Liver (tissue), 9 donors: ENCODE measurements around the gene IQSEC1. TPM values are rescaled to one million over a fixed set of nuclear protein-coding genes. Genes with fewer than 3 reads are reported as not detected.

Experiments used
- DNase-seq: peaks from one replicate; pipeline ENCODE4 v3.0.0-alpha.2; 2017; ENCODE audit warnings: low spot score
- H3K27ac ChIP-seq, 2 donors: one replicate each; pipeline ENCODE4 v1.7.0; 2013; ENCODE audit warnings: inconsistent platforms in 2 of 2, low read length in 2 of 2, control low read depth in 1 of 2, low read depth in 1 of 2, mild to moderate bottlenecking in 1 of 2
- H3K27me3 ChIP-seq, 4 donors: one replicate each; pipeline versions ENCODE4 v1.6.1 to v1.7.0; 2013; ENCODE audit warnings: low read length in 3 of 4, inconsistent platforms in 1 of 4, mild to moderate bottlenecking in 1 of 4, moderate library complexity in 1 of 4; ENCODE audit not compliant: control insufficient read depth in 4 of 4, insufficient read depth in 4 of 4
- H3K36me3 ChIP-seq, 4 donors: one replicate each; pipeline versions ENCODE4 v1.6.1 to v1.7.0; 2013; ENCODE audit warnings: low read length in 3 of 4, mild to moderate bottlenecking in 3 of 4, low read depth in 1 of 4, moderate library complexity in 1 of 4; ENCODE audit not compliant: control insufficient read depth in 4 of 4, insufficient read depth in 3 of 4
- H3K4me1 ChIP-seq, 4 donors: one replicate each; pipeline versions ENCODE4 v1.6.1 to v1.7.0; 2013; ENCODE audit warnings: low read length in 3 of 4, mild to moderate bottlenecking in 3 of 4, moderate library complexity in 1 of 4; ENCODE audit not compliant: control insufficient read depth in 4 of 4, insufficient read depth in 4 of 4
- H3K4me3 ChIP-seq, 3 donors: one replicate each; pipeline versions ENCODE4 v1.6.1 to v1.7.0; 2013; ENCODE audit warnings: low read length in 3 of 3, control low read depth in 1 of 3, low read depth in 1 of 3, mild to moderate bottlenecking in 1 of 3
- H3K9ac ChIP-seq, 2 donors: one replicate each; pipeline ENCODE4 v1.7.0; 2013; ENCODE audit warnings: low read length in 2 of 2, mild to moderate bottlenecking in 2 of 2, moderate library complexity in 2 of 2, control low read depth in 1 of 2, low read depth in 1 of 2
- H3K9me3 ChIP-seq, 4 donors: one replicate each; pipeline versions ENCODE4 v1.6.1 to v1.7.0; 2013; ENCODE audit warnings: low read length in 3 of 4; ENCODE audit not compliant: control insufficient read depth in 4 of 4
- FOXA1 ChIP-seq: IDR thresholded peaks from 2 replicates; pipeline ENCODE4 v1.6.1; 2016; ENCODE audit warnings: antibody characterized with exemption
- FOXA2 ChIP-seq: IDR thresholded peaks from 2 replicates; pipeline ENCODE4 v1.6.1; 2016; ENCODE audit warnings: antibody characterized with exemption
- GABPA ChIP-seq, 2 donors: IDR thresholded peaks in 1 of 2; conservative IDR thresholded peaks in 1 of 2; 2 replicates each; pipeline ENCODE4 v1.6.1; 2016; ENCODE audit warnings: antibody characterized with exemption in 2 of 2, mild to moderate bottlenecking in 1 of 2, moderate library complexity in 1 of 2
- HNF4A ChIP-seq, 2 donors: conservative IDR thresholded peaks; 2 replicates each; pipeline ENCODE4 v1.6.1; 2016; ENCODE audit warnings: antibody characterized with exemption in 2 of 2, mild to moderate bottlenecking in 2 of 2
- HNF4G ChIP-seq: IDR thresholded peaks from 2 replicates; pipeline ENCODE4 v1.6.1; 2016; ENCODE audit warnings: antibody characterized with exemption
- JUND ChIP-seq, 2 donors: IDR thresholded peaks; 2 replicates each; pipeline ENCODE4 v1.6.1; 2016; ENCODE audit warnings: antibody characterized with exemption in 2 of 2
- MAX ChIP-seq: IDR thresholded peaks from 2 replicates; pipeline ENCODE4 v1.6.1; 2016; ENCODE audit warnings: antibody characterized with exemption
- NR2F2 ChIP-seq: IDR thresholded peaks from 2 replicates; pipeline ENCODE4 v1.6.1; 2016; ENCODE audit warnings: antibody characterized with exemption
- REST ChIP-seq: IDR thresholded peaks from 2 replicates; pipeline ENCODE4 v1.6.1; 2016; ENCODE audit warnings: antibody characterized with exemption, mild to moderate bottlenecking
- RXRA ChIP-seq, 2 donors: IDR thresholded peaks; 2 replicates each; pipeline ENCODE4 v1.6.1; 2017 to 2018; ENCODE audit warnings: antibody characterized with exemption in 2 of 2, mild to moderate bottlenecking in 1 of 2
- SP1 ChIP-seq: IDR thresholded peaks from 2 replicates; pipeline ENCODE4 v1.6.1; 2018; ENCODE audit warnings: antibody characterized with exemption, mild to moderate bottlenecking
- TAF1 ChIP-seq: conservative IDR thresholded peaks from 2 replicates; pipeline ENCODE4 v1.6.1; 2016; ENCODE audit warnings: antibody characterized with exemption, mild to moderate bottlenecking
- YY1 ChIP-seq: IDR thresholded peaks from 2 replicates; pipeline ENCODE4 v1.6.1; 2016; ENCODE audit warnings: antibody characterized with exemption, mild to moderate bottlenecking
- ZBTB33 ChIP-seq: IDR thresholded peaks from 2 replicates; pipeline ENCODE4 v1.6.1; 2016; ENCODE audit warnings: antibody characterized with exemption
- WGBS: extraction: QIAGEN DNeasy Blood & Tissue Kit; methylation state at CpG from one replicate; pipeline ENCODE4 v1.1.7; 2013; 5-methylcytosine and 5-hydroxymethylcytosine counted together
- polyA plus RNA-seq, 2 donors: library from polyadenylated mRNA; stranded (reverse) in 1 of 2; unstranded in 1 of 2; fragments of 200-250 nt in 1 of 2; fragments of >200 nt in 1 of 2; fragmentation: Nextera tagmentation in 1 of 2; extraction: Ambion mirVana in 1 of 2; gene quantifications; one replicate each; pipeline versions ENCODE4 v1.2.1 to v1.2.3, GENCODE V29; 2013 to 2015
- total RNA-seq, 2 donors: library from RNA; depleted of rRNA; stranded (reverse); fragments of >200 nt; gene quantifications; one replicate each; pipeline ENCODE4 v1.2.3, GENCODE V29; 2014
- TF ChIP-seq, protein P1 (sequence below): IDR thresholded peaks from 2 replicates; pipeline ENCODE4 v1.6.1; 2016; ENCODE audit warnings: antibody characterized with exemption
- TF ChIP-seq, protein P2 (sequence below): fragments of 150-350 bp; IDR thresholded peaks from 2 replicates; pipeline ENCODE4 v1.5.1; 2017; ENCODE audit warnings: improper control_type of control experiment, low read depth, low read length; ENCODE audit not compliant: missing input control
- donor health status: healthy.
- donor health status: healthy.
- donor health status: healthy.
- donor health status: healthy.
- donor health status: healthy.

IQSEC1 gene
- total and polyA plus RNA-seq, 4 donors = 12.7 to 56.0 (median 36.2) TPM

- Histone ChIP-seq H3K36me3 (peaks cover 3 to 36% (median 28%) of the 10 kb centered on the region in 4 donors), H3K9me3 (no peaks in the 10 kb centered on the region), H3K27me3 (no peaks in the 10 kb centered on the region), H3K4me3 (no peak overlapping the region), H3K4me1 (peaks cover 0 to 20% (median 3%) of the 10 kb centered on the region in 4 donors), H3K27ac (no peak overlapping the region), H3K9ac (no peak overlapping the region)
- WGBS = 81% methylated on average over 6 of the region's 6 CpGs
- TF ChIP-seq SP1 (no peak), YY1 (no peak), JUND (IDR thresholded peaks at IDR 0.05) (no peak), FOXA2 (no peak), FOXA1 (no peak), MAX (no peak), TAF1 (no peak), RXRA (IDR thresholded peaks at IDR 0.05) (no peak)
- TF ChIP-seq, protein P1, sequence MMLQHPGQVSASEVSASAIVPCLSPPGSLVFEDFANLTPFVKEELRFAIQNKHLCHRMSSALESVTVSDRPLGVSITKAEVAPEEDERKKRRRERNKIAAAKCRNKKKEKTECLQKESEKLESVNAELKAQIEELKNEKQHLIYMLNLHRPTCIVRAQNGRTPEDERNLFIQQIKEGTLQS = no peak
- no peak for DNase-seq
Measured at GRCh38 chr3:12929801-12930200, 143.4 kb downstream of the IQSEC1 start.

- peaks cover 3 to 58% (median 29%) of the 10 kb centered on the region in 4 donors for H3K36me3 ChIP-seq
Measured at GRCh38 chr3:12926660-12927059, 146.6 kb downstream of the IQSEC1 start.

DNA sequence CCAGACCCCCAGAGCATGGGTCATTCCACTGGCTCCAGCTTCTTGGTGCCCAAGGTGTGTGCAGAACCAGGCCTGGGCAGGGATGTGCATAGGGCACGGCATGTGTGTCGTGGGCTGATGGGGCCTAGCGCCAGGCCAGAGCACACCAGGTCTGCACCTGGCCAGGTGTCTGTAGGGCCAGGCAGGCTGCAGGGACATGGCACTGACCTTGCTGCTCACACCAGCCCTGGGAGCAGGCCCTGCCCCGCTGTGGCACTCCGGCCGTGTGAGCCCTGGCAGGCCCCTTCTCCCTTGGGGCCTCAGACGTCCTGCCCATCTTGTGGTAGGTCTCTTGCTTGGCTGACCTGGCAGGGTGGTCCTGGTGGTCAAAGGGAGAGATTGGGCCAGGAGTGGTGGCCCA lies 147.6 kb downstream of the IQSEC1 start:
- Histone ChIP-seq H3K27ac (no peak overlapping the region), H3K9ac (no peak overlapping the region), H3K9me3 (no peaks in the 10 kb centered on the region), H3K4me1 (peaks cover 0 to 4% (median 0%) of the 10 kb centered on the region in 4 donors), H3K36me3 (peaks cover 0 to 63% (median 32%) of the 10 kb centered on the region in 4 donors), H3K27me3 (no peaks in the 10 kb centered on the region), H3K4me3 (no peak overlapping the region)
- 92% methylated on average over 7 of the region's 7 CpGs for WGBS
- TF ChIP-seq YY1 = no peak
- DNase-seq = no peak

More at GRCh38 chr3:12926660-12927059, 146.6 kb downstream of the IQSEC1 start:
- H3K4me3 ChIP-seq = no peak overlapping the region
- no peaks in the 10 kb centered on the region for H3K9me3 ChIP-seq
- H3K27ac ChIP-seq = no peak overlapping the region
- no peak for DNase-seq
- TF ChIP-seq RXRA (IDR thresholded peaks at IDR 0.05) = no peak
- TF ChIP-seq TAF1 = no peak
- H3K9ac ChIP-seq = no peak overlapping the region
- no peaks in the 10 kb centered on the region for H3K27me3 ChIP-seq
- WGBS = 93% methylated on average over 7 of the region's 7 CpGs
- peaks cover 0 to 7% (median 0%) of the 10 kb centered on the region in 4 donors for H3K4me1 ChIP-seq

DNA sequence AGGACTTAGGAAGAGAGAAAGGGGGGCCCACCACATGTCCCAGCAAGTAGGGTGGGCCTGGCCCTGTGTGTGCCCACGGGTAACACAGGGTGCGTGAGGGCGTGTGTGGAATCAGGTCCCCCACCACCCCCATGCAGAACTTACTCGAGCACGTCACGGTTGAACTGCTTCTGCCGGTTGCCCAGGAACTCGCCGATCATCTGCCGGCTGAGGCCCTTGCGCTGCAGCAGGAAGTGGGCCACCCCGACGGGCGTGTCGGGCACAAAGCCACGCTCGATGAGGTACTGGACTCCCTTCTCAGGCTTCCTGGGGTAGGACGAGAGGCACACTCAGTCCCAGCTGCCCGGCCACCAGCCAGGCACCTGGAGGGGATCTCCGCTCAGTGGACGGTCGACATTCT lies 148.8 kb downstream of the IQSEC1 start:
- 83% methylated on average over 22 of the region's 22 CpGs for WGBS
- H3K4me1 ChIP-seq = peaks cover 0 to 2% (median 0%) of the 10 kb centered on the region in 4 donors
- DNase-seq = no peak
- TF ChIP-seq JUND (IDR thresholded peaks at IDR 0.05) (no peak), GABPA (IDR thresholded peaks at IDR 0.05 in 1 of 2, conservative IDR thresholded peaks at IDR 0.05 in 1 of 2) (no peak), REST (no peak), TAF1 (no peak), ZBTB33 (no peak), NR2F2 (no peak), MAX (no peak), YY1 (no peak), HNF4A (conservative IDR thresholded peaks at IDR 0.05) (no peak), FOXA1 (no peak), HNF4G (no peak)
- TF ChIP-seq, protein P2, sequence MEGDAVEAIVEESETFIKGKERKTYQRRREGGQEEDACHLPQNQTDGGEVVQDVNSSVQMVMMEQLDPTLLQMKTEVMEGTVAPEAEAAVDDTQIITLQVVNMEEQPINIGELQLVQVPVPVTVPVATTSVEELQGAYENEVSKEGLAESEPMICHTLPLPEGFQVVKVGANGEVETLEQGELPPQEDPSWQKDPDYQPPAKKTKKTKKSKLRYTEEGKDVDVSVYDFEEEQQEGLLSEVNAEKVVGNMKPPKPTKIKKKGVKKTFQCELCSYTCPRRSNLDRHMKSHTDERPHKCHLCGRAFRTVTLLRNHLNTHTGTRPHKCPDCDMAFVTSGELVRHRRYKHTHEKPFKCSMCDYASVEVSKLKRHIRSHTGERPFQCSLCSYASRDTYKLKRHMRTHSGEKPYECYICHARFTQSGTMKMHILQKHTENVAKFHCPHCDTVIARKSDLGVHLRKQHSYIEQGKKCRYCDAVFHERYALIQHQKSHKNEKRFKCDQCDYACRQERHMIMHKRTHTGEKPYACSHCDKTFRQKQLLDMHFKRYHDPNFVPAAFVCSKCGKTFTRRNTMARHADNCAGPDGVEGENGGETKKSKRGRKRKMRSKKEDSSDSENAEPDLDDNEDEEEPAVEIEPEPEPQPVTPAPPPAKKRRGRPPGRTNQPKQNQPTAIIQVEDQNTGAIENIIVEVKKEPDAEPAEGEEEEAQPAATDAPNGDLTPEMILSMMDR = no peak

More for the DNA sequence above, 148.8 kb downstream of the IQSEC1 start:
- Histone ChIP-seq H3K36me3 (peaks cover 0 to 68% (median 38%) of the 10 kb centered on the region in 4 donors), H3K9me3 (no peaks in the 10 kb centered on the region), H3K9ac (no peak overlapping the region), H3K27ac (no peak overlapping the region), H3K4me3 (no peak overlapping the region), H3K27me3 (no peaks in the 10 kb centered on the region)
